ENCODE results near the gene NPHP4. TPM values are rescaled to one million over a fixed set of nuclear protein-coding genes. Genes with fewer than 3 reads are reported as not detected.
A peak's percentile ranks its signal among the peaks of the same experiment; 100 is the strongest.

Gene NPHP4
- total RNA-seq, 1 experiment from 2014 or later, result 6.1 TPM

GRCh38 chr1:5995871-5996630 lies 3.8 kb upstream of the NPHP4 start:
- in situ Hi-C loops (cut with HindIII; ENCODE audit: low pct_unique_long_range_greater_than_20kb, low sequenced_read_pairs), result no loop called here
- no peak for DNase-seq (ENCODE audit: low read depth)

- in situ Hi-C loops (cut with HindIII; ENCODE audit: low pct_unique_long_range_greater_than_20kb, low sequenced_read_pairs), result no loop called here
Measured at GRCh38 chr1:5994713-5995621, 2.7 kb upstream of the NPHP4 start.

GRCh38 chr1:5993556-5994491 lies 1.6 kb upstream of the NPHP4 start:
- DNase-seq (ENCODE audit: low read depth), result peak; percentile 17
- in situ Hi-C loops (cut with HindIII; ENCODE audit: low pct_unique_long_range_greater_than_20kb, low sequenced_read_pairs), result no loop called here

More at GRCh38 chr1:5994713-5995621, 2.7 kb upstream of the NPHP4 start:
- DNase-seq (ENCODE audit: low read depth), result no peak

- in situ Hi-C loops (cut with HindIII; ENCODE audit: low pct_unique_long_range_greater_than_20kb, low sequenced_read_pairs), result no loop called here
- DNase-seq (ENCODE audit: low read depth), result no peak
Measured at GRCh38 chr1:5992814-5993555, 760 bp upstream of the NPHP4 start.

GRCh38 chr1:5991381-5992025 lies 722 bp downstream of the NPHP4 start:
- in situ Hi-C loops (cut with HindIII; ENCODE audit: low pct_unique_long_range_greater_than_20kb, low sequenced_read_pairs), result no loop called here
- DNase-seq (ENCODE audit: low read depth), result no peak

GRCh38 chr1:5990913-5991312 lies 1.3 kb downstream of the NPHP4 start:
- in situ Hi-C loops (cut with HindIII; ENCODE audit: low pct_unique_long_range_greater_than_20kb, low sequenced_read_pairs), result no loop called here
- DNase-seq (ENCODE audit: low read depth), result no peak

GRCh38 chr1:5989731-5990271 lies 2.4 kb downstream of the NPHP4 start:
- in situ Hi-C loops (cut with HindIII; ENCODE audit: low pct_unique_long_range_greater_than_20kb, low sequenced_read_pairs), result no loop called here
- no peak for DNase-seq (ENCODE audit: low read depth)

GRCh38 chr1:5989286-5989605 lies 3.0 kb downstream of the NPHP4 start:
- in situ Hi-C loops (cut with HindIII; ENCODE audit: low pct_unique_long_range_greater_than_20kb, low sequenced_read_pairs), result no loop called here
- DNase-seq (ENCODE audit: low read depth), result no peak

GRCh38 chr1:5988596-5989285 lies 3.5 kb downstream of the NPHP4 start:
- in situ Hi-C loops (cut with HindIII; ENCODE audit: low pct_unique_long_range_greater_than_20kb, low sequenced_read_pairs), result no loop called here
- no peak for DNase-seq (ENCODE audit: low read depth)

GRCh38 chr1:5986018-5986417 lies 6.2 kb downstream of the NPHP4 start:
- in situ Hi-C loops (cut with HindIII; ENCODE audit: low pct_unique_long_range_greater_than_20kb, low sequenced_read_pairs), result no loop called here
- no peak for DNase-seq (ENCODE audit: low read depth)

GRCh38 chr1:5985250-5985649 lies 7.0 kb downstream of the NPHP4 start:
- DNase-seq (ENCODE audit: low read depth), result no peak
- in situ Hi-C loops (cut with HindIII; ENCODE audit: low pct_unique_long_range_greater_than_20kb, low sequenced_read_pairs), result no loop called here

- DNase-seq (ENCODE audit: low read depth), result no peak
- in situ Hi-C loops (cut with HindIII; ENCODE audit: low pct_unique_long_range_greater_than_20kb, low sequenced_read_pairs), result no loop called here
Measured at GRCh38 chr1:5983361-5984103, 8.7 kb downstream of the NPHP4 start.

GRCh38 chr1:5982868-5983267 lies 9.4 kb downstream of the NPHP4 start:
- DNase-seq (ENCODE audit: low read depth), result no peak
- in situ Hi-C loops (cut with HindIII; ENCODE audit: low pct_unique_long_range_greater_than_20kb, low sequenced_read_pairs), result no loop called here

- no peak for DNase-seq (ENCODE audit: low read depth)
- in situ Hi-C loops (cut with HindIII; ENCODE audit: low pct_unique_long_range_greater_than_20kb, low sequenced_read_pairs), result no loop called here
Measured at GRCh38 chr1:5982276-5982675, 9.9 kb downstream of the NPHP4 start.

- in situ Hi-C loops (cut with HindIII; ENCODE audit: low pct_unique_long_range_greater_than_20kb, low sequenced_read_pairs), result no loop called here
- DNase-seq (ENCODE audit: low read depth), result no peak
Measured at GRCh38 chr1:5981009-5981380, 11.2 kb downstream of the NPHP4 start.

- peak; percentile 39 for DNase-seq (ENCODE audit: low read depth)
- in situ Hi-C loops (cut with HindIII; ENCODE audit: low pct_unique_long_range_greater_than_20kb, low sequenced_read_pairs), result no loop called here
Measured at GRCh38 chr1:5980314-5981008, 11.8 kb downstream of the NPHP4 start.
